HL-60/S4 (cell line): ENCODE results near the gene CSF1.
"Not testable (repeated sequence)": the region's sequence is repeated elsewhere in the genome, so short reads cannot be mapped to it uniquely, and the experiment has no call there.

Experiments used
- in situ Hi-C: fragments of 300-500 bp; cut with MboI; formaldehyde crosslinking; loops from 2 replicates; pipeline ENCODE4 v1.14.3; 2022; ENCODE audit warnings: low sequenced_read_pairs

Gene CSF1

DNA sequence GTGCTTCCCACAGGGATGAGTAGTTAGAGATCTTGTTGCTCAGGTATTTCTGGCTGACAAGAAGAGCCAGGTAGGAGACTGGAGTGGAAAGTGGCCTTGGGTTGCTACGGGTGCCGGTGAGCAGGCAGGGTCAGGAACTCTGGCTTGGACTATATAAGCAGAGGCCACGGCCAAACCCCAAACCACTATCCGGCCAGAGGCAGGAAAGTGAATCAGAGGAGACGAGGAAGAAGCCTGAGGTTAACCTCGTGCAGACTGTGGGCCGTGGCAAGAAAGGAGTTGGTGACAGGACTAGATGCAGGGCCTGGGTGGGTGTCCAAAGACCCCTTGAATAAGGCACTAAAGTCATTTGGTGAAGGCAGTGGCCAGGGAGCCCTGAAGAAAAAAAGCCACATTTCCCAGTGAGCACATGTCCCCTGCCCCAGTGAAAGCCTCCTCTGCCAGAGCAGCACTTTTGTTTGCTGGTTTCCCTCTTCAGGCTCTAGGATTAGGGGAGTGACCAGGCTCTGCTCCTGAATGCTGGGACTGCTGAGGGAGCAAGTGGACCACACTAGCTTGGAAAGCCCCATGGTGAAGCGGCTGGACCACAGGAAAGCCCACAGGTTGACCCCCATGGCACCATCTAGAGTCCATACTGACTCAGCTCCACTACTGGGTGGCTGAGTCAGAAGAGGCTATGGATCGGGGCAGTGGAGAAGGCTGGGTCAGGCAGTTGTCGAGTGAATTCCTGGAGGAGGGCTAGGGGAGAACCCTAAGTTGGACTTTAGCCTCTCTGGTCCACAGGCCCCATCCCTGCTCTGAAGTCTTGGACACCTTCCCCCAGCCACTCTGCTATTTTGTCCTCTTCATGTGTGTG, 23.4 kb downstream of the CSF1 start:
- in situ Hi-C loops = no loop called here

DNA sequence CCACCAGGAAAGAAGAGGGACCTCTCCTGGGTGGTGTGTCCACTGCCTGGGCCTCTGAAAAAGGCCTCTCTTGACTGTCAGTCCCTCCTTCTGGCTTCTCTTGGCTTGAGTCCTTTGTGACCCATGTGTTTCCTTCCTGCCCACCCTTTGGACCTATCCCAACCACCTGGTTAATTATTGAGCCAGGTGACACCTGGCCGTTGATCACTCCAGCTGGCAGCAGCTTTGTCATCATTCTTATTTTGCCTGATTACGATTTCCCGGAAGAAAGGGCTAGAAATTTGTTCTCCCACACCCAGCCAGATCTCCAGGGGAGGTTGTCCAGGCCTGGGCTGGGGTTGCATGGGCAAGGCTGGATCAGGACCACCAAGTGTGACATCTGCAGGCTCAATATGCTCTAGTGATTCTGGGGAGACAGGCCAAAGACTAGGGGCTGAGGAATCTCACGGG, 24.8 kb downstream of the CSF1 start:
- in situ Hi-C loops = no loop called here

DNA sequence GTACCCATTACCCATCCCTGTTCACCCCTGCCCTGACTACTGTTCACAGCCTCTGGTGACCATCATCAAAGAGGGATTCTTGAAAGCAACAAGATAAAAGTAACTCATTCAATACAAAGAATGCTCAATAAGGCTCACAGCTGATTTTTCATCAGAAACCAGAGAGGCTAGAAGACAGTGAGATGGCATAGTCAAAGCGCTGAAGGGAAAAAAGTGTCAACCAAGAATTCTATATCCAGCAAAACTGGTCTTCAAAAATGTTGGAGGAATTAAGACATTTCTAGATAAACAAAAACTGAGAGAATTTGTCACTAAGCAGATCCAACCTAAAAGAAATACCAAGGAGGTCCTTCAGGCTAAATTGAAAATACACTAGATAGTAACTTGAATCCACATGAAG, 27.1 kb downstream of the CSF1 start:
- in situ Hi-C loops = no loop called here

DNA sequence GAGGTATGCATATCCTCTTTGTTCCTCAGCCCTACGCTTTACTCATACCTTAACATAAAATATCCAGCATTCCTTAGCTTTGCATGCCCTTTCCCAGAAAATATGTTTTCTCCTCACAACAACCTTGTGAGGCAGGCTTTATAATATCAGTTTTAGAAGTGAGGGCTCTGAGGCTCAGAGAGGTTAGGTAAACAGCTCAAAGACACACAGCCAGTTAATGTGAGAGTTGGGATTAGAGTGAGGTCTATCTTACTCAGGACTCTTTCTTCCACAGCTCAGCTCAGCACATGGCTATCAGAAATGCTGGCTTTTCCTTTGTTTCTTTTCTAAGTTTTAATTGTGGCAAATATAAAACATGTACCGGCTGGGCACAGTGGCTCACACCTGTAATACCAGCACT, 27.9 kb downstream of the CSF1 start:
- in situ Hi-C loops = no loop called here

DNA sequence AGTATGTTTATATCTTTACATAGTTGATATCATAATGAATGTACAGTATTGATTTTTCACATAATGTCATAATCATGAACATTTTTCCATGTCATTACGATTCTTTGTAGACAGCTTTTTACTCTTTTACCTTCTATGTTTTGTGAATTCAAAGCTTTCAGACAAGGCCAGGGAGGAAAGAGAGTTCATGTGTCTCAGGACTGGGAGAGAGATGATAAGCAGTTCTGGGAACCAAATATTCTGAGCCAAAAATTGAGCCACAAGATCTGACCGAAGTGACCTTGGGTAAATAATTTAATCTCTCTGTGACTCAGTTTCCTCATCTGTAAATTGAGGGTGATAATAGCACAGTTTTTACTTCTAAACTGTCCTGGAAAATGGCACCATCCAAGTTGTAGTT, 31.8 kb downstream of the CSF1 start:
- in situ Hi-C loops = no loop called here

DNA sequence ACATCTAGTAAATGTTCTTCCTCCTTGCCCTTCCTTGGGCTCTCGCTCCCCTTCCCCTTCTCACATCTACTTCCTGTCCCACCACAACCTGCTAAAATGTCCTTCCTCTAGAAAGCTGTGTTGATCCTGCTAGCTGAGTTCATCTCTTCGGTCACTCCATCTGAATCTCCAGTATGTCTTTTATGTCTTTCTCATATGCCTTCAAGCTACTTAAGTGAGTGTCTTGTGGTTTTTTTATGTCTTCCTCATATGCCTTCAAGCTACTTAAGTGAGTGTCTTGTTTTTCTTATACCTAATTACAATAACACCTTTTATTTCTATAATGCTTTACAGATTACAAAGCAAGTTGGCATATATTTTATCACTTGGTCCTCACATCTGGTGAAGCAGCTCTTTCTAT, 33.9 kb downstream of the CSF1 start:
- in situ Hi-C loops = no loop called here

DNA sequence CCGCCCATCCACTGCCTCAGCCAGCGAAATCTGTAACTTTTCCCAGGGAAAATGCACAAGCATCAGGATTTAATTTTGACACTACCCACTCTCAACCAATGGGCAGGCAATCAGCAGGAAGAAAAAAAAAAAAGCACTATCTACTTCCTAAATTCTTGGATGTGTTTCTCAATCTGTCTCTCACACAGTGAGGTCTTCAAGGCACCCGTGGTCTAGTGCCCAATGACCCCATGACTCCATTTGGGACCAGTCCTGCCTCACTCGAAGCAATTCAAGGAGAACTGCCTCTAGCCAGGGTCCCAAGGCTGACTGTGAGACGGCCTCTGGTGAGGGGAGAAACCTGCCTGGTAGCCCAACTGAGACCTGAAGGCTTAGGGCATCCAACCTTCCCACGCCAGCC, 35.9 kb downstream of the CSF1 start:
- in situ Hi-C loops = no loop called here

DNA sequence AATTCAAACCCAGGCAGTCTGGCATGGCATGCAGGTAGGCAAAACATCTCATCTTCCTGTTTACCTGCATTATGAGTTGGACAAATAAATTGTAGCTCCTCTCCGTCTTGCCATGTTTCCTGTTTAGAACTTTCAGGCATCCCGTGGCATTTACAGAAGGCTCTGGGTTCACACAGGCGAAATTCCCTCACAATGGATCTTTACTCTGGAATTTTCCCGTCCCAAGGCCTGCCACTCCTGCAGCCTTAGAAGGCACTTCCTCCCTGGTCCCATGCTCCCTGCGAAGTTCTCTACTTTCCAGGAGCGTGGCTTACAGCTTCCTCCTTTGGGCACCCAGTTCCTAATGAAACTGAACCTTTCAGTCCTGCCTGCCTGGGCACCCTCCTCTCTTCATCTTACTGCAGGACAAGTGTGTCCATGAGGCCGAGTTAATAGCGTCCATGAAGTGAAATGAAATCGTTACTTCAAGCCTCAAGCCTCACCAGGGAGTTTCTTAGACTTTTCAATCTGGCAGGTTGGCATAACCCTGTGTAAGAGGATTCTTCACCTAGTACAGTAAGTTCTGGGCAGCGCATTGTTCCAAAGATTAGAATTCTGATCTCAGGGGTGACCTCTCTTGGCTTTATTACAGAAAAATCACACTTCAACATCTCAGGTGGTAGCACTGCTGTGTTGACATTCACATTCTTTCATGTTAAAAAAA, 37.1 kb downstream of the CSF1 start:
- in situ Hi-C loops = no loop called here

DNA sequence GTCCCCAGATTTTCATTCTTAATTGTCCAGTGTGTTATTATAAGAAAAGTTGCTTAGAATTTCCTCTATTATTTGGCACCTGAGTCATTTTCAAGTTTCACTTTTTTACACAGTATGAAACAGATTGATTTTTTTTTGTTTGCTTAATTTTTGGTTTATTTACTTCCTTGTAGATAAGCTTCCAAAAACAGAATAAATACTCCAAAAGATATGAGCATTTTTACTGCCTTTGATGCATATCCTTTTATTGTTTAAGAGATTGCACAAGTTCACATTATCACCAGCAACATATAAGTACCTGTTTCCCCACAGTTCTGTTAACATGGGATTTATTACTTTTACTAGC, 37.6 kb downstream of the CSF1 start:
- in situ Hi-C loops = no loop called here

DNA sequence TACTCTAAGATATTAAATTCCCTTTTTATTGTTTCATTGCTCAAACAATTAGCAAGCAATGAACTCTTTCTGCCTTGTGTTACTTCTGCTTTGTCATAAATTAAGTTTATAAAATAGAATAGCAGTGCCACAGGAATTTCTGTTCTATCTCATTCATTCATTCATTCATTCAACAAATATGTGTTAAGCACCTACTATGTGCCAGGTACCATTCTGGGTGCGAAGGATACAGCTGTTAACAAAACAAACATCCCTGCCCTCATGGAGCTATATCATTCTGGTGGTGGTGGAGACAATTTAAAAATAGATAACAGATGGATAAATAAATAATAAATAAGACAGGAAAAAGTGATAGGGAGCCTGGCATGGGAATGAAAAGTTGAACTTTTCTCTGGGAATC, 39.4 kb downstream of the CSF1 start:
- in situ Hi-C loops = no loop called here

DNA sequence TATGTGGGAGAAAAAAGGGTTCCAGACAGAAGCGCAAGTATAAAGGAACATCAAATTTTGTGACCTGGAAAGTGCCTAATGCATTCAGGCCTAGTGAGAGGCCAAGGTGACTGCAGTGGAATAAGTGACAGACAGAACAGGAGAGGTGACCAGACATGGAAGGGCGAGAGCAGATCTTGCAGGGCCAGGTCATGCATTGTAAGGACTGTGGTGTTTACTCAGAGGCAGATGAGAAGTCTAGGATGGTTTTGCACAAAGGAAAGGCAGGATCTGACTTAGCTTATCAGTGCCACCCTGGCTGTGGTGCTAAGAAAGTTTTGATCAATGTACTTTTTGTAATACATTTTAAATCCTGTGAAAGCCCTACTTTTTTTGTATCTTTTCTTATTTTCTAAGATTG, 39.9 kb downstream of the CSF1 start:
- in situ Hi-C loops = no loop called here

DNA sequence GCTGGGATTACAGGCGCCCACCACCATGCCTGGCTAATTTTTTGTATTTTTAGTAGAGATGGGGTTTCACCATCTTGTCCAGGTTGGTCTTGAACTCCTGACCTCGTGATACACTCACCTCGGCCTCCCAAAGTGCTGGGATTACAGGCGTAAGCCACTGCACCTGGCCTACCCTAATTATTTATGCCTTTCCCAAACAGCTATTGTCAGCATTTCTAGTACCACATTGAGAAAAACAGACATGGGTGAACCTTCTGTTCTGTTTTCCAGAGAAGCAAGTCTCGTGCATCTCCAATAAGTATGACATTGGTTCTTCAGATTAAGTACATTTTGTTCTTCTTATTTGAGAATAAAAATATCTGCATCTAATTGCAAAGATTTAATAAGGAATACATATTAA, 40.9 kb downstream of the CSF1 start:
- in situ Hi-C loops = not testable (repeated sequence)

DNA sequence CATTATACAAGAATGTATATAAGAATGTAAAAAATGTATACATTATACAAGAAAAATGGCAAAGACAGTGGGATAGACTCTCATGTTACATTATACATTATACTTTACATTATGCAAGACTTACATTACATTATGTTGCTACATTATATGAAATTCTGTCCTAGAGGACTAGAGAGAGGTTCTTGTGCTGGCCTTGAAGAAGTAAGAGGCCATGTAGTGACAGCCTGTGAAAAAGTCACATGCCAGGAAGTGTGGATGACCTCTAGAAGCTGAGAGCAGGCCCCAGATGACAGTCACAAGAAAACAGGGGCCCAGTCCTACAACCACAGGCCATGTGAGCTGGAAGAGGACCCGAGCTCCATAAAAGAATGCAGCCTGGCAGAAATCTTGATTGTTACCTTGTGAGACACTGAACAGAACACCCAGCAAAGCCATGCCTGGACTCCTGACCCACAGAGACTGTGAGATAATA, 43.4 kb downstream of the CSF1 start:
- in situ Hi-C loops = no loop called here

DNA sequence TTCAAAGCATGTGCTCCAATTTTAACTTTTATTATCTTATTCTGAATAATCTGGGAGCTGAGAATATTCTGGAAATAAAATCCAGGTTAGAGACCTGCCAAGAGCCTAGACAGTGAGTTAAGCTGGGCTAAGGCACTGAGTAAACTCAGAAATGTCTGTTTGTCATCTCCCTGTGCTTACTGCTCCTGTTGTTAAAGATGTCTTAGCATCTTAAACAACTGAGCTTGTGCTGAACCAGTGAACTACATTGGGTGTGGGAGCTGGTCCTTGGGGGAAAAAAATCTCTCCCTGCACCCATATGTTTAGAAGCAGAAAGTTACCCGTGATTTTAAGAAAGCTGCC, 49.0 kb downstream of the CSF1 start:
- in situ Hi-C loops = no loop called here

DNA sequence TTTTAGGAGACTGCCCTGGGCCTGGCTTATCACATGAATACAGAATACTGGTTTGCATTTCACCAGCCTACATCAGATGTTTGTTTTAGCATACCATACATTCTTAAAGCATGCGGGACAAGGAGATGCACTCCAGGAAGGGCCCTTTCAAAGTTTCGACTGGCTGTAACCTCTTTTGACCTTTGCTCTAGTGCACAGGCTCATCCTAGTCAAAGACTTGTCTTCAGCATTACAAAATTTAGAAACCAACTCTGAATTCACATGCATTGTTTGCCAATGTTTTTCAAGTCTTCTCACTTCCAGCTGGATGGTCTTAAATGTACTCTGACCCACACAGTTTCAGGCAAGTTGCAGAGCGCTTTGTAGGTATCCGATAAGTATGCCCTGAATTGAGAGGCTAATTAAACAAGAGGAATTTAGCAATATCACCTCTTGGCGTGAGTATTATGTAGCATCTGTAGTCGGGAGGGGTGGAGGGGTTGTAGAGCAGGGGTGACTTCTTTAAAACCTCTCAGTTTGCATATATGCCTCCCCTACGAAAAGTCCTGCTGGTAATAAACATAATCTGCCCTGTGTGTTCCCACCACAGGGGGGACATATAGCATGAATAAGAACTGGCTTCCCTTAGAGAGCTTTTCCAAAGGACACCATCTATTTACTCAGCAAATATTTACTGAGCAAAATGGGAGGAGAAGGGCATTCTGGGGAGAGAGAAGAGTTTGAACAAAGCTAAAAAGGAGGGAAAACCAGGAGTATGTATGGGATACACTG, 49.5 kb downstream of the CSF1 start:
- in situ Hi-C loops = no loop called here

DNA sequence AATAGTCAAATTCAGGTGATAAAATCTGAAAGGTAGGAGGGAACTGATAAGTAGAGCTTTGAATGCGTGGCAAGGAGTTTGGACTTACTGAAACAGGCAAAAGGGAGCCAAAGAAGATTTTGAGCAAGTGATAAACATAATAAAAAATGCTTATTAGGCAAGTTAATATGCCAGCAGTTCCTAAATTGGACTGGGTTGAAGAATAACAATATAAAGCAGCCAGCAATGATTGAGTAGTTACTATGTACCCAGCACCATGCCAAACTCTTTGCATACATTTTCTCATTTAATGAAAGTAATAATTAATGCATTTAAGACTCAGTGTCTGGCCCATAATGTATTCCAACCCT, 50.1 kb downstream of the CSF1 start:
- in situ Hi-C loops = no loop called here

DNA sequence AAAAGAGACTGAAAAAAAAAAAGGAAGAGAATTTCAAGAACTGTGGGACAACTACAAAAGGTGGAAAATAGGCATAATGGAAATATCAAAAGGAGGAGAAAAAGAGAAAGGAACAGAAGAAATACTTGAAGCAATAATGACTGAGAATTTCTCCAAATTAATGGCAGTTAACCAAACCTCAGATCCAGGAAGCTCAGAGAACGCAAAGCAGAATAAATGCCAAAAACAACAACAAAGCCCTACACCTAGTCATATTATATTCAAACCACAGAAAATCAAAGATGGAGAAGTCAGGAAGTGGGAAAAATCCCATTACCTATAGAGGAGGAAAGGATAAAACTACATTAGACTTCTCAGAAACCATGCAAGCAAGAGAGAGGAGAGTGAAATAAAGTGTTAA, 53.2 kb downstream of the CSF1 start:
- in situ Hi-C loops = no loop called here

DNA sequence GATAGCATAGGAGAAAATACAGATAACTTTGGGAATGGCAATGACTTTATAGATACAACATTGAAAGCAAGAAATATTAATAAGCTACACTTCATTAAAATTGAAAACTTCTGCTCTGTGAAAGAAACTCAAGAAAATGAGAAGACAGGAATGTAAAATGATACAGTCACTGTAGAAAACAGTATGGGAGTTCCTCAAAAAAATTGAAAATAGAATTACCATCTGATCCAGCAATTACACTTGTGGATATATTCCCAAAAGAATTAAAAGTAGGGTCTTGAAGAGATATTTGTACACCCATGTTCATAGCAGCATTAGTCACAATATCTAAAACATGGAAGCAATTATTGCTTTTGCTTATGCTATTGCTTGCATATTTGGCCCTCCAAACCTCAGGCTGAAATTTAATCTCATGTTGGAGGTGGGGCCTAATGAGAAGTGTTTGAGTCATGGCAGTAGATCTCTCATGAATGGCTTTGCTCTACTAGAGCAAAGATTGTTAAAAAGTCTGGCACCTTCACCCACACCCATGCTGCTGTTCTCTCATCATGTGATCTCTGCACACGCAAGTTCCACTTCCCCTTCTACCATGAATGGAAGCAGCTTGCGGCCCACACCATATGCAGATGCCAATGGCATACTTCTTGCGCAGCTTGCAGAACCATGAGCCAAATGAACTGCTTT, 58.6 kb downstream of the CSF1 start:
- in situ Hi-C loops = no loop called here

DNA sequence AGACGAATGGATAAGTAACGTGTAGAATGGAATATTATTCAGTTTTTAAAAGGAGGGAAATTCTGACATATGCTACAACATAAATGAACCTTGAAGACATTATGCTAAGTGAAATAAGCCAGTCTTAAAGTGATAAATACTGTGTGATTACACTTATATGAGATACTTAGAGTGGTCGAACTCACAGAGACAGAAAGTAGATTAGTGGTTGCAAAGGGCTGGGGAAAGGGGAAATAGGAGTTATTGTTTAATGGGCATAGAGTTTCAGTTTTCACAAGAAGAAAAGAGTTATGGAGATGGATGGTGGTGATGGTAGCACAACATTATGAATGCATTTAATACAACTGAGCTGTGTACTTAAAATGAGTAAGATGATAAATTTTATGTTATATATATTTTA, 59.3 kb downstream of the CSF1 start:
- in situ Hi-C loops = no loop called here

DNA sequence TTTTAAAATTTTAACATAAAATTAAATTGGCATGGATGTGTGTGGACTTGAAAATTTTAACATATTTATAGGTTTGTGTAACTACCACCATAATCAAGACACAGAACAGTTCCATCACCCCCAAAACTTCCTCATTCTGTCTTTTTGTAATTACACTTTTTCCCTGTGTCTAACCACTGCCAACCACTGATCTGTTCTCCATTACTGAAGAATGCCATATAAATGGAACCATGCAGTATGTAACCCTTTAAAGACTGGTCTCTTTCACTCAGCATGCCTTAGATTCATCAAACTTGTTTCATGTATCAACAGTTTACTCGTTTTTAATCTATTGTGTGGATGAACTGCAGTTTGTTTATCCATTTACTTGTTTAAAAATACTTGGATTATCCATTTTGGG, 60.9 kb downstream of the CSF1 start:
- in situ Hi-C loops = no loop called here

DNA sequence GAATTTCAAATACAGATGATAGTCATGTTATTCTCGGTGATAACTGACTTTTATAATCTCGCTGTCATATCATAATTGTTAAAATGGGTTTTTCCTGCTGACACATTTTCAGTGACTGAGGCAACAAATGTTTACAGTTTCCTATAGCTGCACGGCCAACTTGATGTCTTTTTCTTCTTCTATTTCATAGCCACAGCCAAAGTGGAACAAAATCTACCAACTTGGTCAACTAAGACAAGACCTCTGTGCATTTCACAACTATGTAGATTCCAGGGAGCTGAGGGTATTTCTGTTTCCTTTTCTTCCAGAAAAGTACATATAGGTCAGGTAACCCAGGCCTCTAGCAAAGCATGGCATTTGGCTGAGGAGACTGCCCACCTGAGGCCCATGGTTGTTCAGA, 63.5 kb downstream of the CSF1 start:
- in situ Hi-C loops = no loop called here
